HTR-8/SVneo (cell line): Measurements from ENCODE around the gene ITCH.
"Not testable (repeated sequence)": the region's sequence is repeated elsewhere in the genome, so short reads cannot be mapped to it uniquely, and the experiment has no call there.

Source experiments
- DNase-seq: peaks from one replicate; pipeline ENCODE4 v3.0.0; 2011; ENCODE audit warnings: low spot score, mixed read lengths; ENCODE audit not compliant: insufficient read length
- FAIRE-seq: peaks from 2 replicates; lab custom pipeline; 2011; peaks lifted over from hg19 to GRCh38; lab: Jason Lieb, UNC

Gene ITCH

DNA sequence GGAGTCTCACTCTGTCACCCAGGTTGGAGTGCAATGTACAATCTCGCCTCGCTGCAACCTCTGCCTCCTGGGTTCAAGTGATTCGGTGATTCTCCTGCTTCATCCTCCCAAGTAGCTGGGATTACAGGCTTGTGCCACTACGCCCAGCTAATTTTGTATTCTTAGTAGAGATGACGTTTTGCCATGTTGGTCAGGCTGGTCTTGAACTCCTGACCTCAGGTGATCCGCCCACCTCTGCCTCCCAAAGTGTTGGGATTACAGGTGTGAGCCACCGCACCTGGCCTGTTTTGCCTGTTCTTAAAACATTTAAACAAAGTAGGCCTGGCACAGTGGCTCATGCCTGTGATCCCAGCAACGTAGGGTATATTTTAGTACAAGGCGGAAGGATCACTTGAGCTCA is 21.9 kb upstream of the ITCH start:
- not testable (repeated sequence) for FAIRE-seq, DNase-seq

DNA sequence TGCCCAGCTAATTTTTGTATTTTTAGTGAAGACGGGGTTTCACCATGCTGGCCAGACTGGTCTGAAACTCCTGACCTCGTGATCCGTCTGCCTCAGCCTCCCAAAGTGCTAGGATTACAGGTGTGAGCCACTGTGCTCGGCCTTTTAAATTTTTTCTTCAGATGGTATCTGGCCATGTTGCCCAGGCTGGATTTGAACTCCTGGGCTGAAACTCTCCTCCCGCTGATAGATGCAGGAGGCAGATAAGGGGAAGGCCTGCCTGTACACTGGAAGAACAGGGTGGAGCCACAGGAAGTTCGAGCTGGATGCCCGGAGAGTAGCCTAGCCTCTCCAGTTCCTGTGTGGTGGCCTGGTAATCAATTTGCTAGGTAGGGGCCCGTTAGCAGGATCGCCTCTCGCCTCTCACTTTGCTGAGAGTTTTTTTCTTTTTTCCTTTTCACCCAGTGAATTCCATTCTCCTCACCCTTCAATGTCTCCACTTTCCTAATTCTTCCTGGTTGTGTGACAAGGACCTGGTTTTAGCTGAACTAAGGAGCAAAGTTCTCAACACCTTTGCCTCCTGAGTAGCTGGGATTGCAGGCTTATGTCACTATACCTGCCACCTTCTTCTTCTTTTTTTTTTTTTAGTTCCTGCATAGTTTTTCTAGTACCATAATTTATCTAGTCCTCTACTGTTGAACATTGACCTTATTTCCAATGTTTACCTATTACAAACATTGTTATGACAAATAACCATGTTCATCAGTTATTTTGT is 19.4 kb upstream of the ITCH start:
- FAIRE-seq (no peak), DNase-seq (no peak)

- no peak for DNase-seq
- no peak for FAIRE-seq
Measured at GRCh38 chr20:34344238-34344637, 18.8 kb upstream of the ITCH start.

DNA sequence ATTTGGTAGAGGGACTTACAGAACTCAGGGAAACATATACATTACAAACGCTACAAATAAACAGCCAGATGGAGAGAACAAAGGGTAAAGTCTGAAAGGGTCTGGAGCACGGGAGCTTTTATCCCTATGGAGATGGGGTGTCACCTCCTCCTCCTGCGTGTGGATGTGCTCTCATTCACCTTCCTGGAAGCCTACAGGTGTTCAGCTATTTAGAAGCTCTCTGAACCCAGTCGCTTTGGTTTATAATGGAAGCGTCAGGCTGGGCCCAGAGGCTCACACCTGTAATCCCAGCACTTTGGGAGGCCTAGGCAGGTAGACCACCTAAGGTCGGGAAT is 17.7 kb upstream of the ITCH start:
- DNase-seq (no peak), FAIRE-seq (no peak)

- not testable (repeated sequence) for FAIRE-seq, DNase-seq
Measured at GRCh38 chr20:34345839-34346532, 17.1 kb upstream of the ITCH start.

- not testable (repeated sequence) for FAIRE-seq, DNase-seq
Measured at GRCh38 chr20:34346533-34346865, 16.6 kb upstream of the ITCH start.

GRCh38 chr20:34347571-34347970 is 15.5 kb upstream of the ITCH start:
- DNase-seq (no peak), FAIRE-seq (no peak)

DNA sequence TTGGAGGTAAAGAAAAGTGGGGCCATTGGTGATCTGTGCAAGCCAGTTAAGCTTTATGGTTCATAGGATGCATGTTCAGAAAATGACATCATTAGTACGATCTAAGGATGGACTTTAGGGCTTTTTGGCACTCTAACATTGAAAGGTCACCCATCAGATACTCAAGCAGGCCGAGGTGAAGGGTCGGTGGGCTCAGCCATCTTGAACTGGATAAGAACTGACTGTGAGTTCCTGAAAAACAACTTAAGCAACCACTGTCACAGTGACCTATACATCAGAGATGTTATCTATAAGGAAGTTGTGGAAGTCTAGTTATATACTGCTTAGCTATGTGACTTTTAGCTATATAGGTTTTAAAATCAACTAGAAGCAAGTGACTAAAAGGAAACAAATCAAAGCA is 13.0 kb upstream of the ITCH start:
- DNase-seq, result no peak
- FAIRE-seq, result no peak

GRCh38 chr20:34353467-34353866 is 9.6 kb upstream of the ITCH start:
- DNase-seq, FAIRE-seq: not testable (repeated sequence)

DNA sequence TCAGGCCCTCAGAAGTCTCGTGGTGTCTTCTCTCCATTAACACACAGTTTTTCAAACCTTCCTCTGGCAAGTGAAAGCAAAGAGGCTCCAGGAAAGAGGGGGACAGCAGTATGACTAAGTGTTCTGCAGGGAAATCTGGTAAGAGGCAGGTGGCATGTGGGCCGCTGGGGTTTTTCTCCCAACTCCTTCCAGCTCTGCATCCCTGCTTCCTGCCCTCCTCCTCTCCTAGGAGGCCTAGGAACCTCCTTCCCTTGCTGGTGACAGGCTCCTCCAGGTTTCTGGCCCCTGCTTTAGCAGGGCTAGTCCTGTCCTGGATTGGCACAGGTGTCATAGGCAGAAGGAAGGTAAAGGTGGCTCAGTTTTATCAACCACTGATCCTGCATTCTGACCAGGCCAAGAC is 7.6 kb upstream of the ITCH start:
- DNase-seq, result no peak

DNA sequence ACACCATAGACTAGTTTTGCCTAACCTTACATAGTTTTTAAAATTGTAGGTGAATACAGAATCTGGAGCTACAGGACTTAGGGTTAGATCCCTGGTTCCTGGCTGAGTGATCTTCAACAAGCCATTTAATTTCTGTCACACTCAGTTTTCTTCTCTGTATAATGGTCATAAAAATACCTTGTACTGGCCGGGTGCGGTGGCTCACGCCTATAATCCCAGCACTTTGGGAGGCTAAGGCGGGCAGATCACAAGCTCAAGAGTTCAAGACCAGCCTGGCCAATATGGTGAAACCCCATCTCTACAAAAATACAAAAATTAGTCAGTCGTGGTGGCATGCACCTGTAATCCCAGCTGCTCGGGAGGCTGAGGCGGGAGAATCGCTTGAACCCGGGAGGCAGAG is 3.3 kb upstream of the ITCH start:
- not testable (repeated sequence) for FAIRE-seq, DNase-seq

More for the DNA sequence above, 7.6 kb upstream of the ITCH start:
- no peak for FAIRE-seq

DNA sequence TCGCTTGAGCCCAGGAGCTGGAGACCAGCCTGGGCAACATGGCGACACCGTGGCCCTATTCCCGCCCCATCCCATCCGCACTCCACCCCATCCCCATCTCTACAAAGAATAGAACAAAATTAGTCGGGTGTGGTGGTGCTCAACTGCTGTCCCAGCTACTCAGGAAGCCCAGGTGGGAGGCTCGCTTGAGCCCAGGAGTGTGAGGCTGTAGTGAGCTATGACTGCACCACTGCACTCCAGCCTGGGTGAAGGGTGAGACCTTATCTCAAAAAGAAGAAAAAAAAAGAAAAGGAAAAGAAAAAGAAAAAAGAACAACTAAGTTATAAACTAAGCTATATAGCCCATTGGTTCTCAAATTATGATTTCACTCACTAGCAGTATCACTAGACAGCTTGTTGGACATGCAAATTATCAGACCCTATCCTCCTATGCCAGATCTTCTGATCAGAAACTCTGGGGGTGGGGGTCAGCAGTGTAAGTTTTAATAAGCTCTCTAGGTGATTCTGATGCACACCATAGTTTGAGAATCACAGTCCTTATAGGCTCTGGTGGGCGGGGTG is 491 bp upstream of the ITCH start:
- no peak for DNase-seq
- FAIRE-seq, result no peak

GRCh38 chr20:34363465-34364222 is 571 bp downstream of the ITCH start:
- FAIRE-seq (no peak), DNase-seq (peak; percentile 24)

GRCh38 chr20:34364223-34364506 is 1.1 kb downstream of the ITCH start:
- DNase-seq, result no peak
- no peak for FAIRE-seq

DNA sequence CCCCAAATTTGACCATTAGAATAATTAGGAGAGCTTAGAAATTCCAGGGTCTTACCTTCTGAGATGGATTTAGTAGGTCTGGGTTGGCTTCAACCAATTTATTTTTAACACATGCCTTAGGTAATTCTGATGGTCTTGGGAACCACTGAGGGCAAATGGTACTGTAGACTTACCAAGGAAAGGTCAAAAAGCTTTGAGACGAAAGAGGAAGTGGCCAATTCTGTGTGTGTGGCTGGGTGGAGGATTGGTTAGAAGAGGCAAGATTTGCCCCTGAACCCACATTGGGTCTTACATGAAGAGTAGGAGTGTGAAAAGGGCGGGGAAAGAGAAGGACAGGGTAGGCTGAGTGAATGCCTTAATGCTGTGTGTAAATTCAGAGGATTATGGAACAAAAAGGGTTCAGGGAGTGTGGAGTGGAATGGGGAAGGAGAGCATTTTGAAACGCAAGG is 2.7 kb downstream of the ITCH start:
- FAIRE-seq (no peak), DNase-seq (no peak)

- DNase-seq (no peak), FAIRE-seq (no peak)
Measured at GRCh38 chr20:34367155-34367554, 4.1 kb downstream of the ITCH start.

GRCh38 chr20:34367911-34368310 is 4.8 kb downstream of the ITCH start:
- DNase-seq, FAIRE-seq: not testable (repeated sequence)

DNA sequence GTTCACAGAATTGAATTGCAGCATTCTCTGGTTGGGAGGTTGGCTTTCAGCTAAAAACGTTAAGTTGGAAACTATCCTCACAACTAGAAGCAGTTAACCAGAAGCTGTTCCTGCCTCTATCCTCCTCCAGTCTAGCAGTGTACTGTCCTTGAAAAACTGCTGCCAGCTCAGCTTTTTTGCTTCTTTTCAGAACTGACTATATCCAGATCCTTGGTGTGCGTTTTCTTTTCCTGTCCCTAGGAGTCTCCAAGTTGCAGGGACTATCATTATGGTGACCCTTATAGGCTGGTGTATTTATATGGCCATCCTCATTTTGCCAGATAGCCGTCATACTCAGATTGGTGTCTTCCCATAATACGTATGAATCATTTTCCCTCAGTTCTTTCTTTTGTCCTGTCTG is 5.5 kb downstream of the ITCH start:
- no peak for FAIRE-seq

GRCh38 chr20:34369265-34369664 is 6.2 kb downstream of the ITCH start:
- no peak for DNase-seq
- no peak for FAIRE-seq

More for the DNA sequence above, 5.5 kb downstream of the ITCH start:
- DNase-seq, result no peak

DNA sequence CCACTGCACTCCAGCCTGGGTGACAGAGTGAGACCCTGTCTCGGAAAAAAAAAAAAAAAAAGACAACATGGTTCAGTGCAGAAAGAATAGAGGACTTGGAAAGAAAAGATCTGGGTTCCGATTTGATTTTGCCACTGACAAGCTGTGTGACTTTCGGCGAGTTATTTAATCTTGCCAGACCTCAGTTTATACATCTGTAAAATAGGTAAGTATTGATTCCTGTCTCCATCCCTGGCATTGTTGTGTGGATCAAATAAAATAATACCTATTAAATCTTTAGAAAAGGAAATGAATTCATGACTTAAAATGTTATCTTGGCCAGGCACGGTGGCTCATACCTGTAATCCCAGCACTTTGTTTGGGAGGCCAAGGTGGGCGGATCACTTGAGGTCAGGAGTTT is 7.0 kb downstream of the ITCH start:
- no peak for DNase-seq
- no peak for FAIRE-seq

DNA sequence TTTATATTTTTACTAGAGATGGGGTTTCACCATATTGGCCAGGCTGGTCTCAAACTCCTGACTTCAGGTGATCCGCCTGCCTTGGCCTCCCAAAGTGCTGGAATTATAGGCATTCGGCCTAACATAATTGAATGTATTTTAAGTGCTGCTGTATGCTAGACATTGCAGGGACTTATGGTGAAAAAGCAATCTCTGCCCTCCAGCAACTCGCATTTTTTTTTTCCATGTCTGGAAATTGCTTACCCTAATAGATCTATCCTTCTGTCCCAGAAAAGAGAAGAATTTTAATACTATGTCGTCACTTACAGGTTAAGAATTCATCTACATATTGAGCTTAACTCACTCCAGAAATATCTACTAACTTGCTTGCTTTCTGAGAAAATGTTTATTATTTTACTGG is 10.4 kb downstream of the ITCH start:
- FAIRE-seq, result no peak
- no peak for DNase-seq
